NAMALWA (cell line): Measurements from ENCODE around the gene FCN2.

ENCODE experiments used
- DNase-seq: peaks from one replicate; pipeline ENCODE4 v3.0.0-alpha.2; 2015; ENCODE audit warnings: low spot score

Gene FCN2

DNA sequence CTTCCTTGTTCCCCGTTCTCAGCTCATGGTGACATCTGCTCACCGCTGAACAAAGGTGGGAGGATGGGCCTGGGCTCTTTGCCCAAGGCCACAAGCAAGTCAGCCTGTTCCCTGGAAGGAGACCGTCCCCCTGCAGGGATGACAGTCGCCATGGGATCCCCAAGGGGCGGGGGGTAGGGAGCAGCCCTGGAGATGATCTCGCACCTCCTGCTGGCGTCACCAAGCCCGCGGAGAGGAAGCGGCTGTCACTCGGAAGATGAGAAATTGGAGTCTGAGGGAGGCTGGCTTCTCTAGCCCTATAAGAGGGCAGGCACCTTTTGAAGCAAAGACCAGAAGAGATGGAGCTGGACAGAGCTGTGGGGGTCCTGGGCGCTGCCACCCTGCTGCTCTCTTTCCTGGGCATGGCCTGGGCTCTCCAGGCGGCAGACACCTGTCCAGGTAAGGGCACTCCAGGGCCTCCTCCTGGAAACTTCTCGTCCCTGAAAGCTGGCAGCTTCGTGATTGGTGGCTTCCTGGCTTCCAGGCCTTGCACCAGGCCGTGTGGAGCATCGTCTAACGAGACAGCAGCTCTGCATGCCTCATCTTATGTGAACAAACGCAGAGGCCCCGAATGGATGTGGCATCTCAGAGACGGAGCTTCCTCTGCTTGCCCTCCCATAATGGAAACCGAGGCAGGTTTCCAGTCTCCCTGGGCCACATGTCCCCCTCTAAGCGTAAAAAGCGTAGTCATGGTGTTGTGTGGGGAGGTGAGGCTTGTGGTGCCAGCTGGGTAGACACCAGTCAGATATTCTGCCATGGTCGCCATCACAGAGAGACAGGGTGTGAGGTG lies at the start of gene FCN2:
Gene FCN2 (plus strand): TSS at position 327 of the 829 bp plus-strand sequence. CDS start 12 bp downstream, at position 339.
- DNase-seq, result no peak

DNA sequence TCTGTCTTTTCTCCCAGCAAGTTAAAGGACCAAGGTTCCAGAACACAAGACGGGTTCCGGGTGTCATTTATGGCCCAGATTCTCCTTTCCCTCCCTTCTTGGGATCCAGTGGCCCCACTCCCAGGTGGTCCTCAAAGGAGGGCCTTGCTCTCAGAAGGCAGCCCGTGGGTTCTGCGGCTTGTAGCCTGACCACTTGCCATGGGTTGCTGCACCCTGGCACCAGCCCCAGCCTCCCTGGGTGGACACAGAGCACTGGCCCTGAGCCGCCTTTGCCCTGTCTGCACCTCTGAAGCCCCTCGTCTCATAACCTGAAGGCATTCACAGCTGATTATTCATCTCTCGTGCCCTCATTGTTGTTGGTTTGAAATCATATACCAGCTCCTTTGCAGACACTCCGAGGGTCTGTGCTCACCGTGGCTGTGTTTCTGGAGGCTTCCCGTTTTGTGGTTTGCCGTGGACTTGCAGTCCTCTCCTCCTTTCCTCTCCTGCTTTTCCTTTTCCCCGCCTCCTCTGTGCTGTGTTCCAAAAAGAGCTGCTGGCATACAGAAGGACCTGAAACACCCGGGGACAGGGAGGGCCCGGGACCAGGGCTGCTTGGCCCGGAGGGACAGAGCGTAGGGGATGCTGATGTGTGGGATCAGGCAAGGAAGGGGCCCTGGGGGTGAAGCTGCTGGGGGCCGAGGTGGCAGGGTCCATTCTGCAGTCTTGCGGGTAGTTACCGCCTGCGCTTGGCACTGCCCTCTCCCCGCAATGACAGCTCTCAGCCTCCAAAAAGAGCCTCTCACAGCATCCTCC lies 49.5 kb upstream of the FCN2 start:
- DNase-seq, result no peak

DNA sequence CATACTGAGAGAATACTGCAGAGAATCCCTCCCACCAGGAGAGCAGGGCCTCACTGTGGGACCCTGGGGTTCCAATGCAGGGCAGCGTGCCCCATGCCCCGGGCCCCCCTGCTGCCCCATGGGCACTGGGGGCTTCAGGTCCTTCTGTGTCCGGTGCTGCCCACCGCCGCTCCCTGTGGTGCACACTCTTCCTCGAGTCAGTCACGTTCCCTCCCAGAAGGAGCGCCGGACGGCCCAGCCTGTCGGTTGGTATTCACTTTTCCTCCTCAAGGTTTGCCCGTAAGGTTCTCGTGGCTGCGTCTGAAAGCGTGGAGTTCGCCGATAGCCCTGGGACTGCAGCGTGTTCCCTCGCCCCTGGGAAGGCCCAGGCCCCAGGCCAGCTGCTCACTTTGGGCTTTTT lies 48.1 kb upstream of the FCN2 start:
- DNase-seq, result no peak

GRCh38 chr9:134833294-134833880 lies 47.2 kb upstream of the FCN2 start:
- no peak for DNase-seq

- no peak for DNase-seq
Measured at GRCh38 chr9:134834217-134834956, 46.2 kb upstream of the FCN2 start.

- DNase-seq, result no peak
Measured at GRCh38 chr9:134834957-134835419, 45.6 kb upstream of the FCN2 start.

- no peak for DNase-seq
Measured at GRCh38 chr9:134835448-134835847, 45.2 kb upstream of the FCN2 start.

DNA sequence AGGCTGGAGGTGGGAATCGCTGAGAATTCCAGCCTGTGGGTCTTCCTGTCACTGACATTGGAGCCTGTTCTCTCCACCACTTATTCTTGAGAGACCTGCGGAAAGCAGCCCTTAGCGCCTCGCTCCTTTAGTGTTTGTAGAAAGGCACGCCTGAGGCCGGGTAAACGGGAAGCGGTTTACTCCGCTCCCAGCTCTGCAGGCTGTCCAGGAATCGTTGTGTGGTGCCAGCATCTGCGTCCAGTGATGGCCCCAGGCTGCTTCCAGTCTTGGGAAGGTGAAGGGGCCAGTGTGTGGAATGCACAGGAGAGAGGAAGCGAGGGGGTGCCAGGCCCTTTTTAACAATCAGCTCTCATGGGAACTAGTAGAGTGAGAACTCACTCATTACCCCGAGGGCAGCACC lies 44.6 kb upstream of the FCN2 start:
- no peak for DNase-seq

- no peak for DNase-seq
Measured at GRCh38 chr9:134836406-134836970, 44.1 kb upstream of the FCN2 start.

GRCh38 chr9:134837529-134837928 lies 43.1 kb upstream of the FCN2 start:
- DNase-seq, result no peak

GRCh38 chr9:134838651-134839454 lies 41.8 kb upstream of the FCN2 start:
- no peak for DNase-seq

- no peak for DNase-seq
Measured at GRCh38 chr9:134839455-134840125, 41.0 kb upstream of the FCN2 start.

- no peak for DNase-seq
Measured at GRCh38 chr9:134840511-134840910, 40.1 kb upstream of the FCN2 start.

DNA sequence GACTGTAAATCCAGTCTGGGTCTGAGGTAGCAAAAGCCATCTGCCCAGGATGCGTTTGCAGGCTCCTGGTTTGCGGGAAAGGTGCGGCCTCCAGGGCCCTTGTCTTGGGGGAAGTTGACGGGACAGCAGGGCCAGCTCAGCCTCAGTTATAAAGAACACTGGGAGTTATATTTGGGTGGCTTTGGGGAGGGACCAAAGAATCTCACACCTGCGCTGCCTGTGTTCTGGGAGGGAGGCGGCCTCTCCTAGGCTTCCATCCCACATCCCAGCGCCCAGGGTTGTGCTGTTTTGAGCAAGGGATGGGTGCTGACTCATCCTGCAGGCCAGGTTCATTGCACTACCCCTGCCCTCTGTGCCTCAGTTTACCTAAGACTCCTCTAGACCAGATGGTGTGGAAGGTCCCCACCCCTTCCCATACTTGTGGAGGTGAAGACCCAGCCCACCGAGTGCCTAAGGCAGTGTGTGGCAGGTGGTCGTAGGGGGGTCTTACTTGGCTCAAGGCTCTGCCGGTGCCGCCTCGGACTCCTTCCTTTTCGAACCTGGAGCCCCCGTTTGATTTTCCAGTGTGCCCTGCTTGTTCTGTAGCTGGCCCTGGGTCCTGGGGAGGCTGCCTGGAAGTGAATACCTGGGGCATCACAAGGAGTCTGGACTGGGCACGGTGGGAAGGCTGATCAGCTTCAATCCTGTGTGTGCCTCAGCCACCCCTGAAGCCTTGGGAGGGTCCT lies 39.3 kb upstream of the FCN2 start:
- DNase-seq, result no peak

- no peak for DNase-seq
Measured at GRCh38 chr9:134842321-134842720, 38.3 kb upstream of the FCN2 start.

GRCh38 chr9:134843740-134844139 lies 36.9 kb upstream of the FCN2 start:
- DNase-seq, result no peak

DNA sequence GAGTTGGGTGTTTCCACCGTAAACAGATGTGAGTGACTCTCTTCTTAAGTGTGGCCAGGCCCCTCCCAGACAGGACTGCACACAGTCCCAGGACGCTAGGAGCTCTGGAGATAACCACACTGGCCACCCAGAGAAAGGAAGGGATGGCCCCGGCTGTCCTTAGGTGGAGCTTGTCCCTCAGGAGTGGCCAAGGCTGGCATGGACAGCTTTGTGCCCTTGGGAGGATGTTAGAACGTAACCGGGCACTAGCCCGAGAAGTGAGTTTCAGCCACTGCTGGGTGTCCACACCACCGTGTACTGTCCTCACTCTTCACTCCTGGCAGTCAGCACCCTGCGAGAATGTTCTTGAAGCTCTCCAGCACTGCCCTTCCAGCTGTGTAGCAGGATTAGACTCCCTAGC lies 35.8 kb upstream of the FCN2 start:
- no peak for DNase-seq

DNA sequence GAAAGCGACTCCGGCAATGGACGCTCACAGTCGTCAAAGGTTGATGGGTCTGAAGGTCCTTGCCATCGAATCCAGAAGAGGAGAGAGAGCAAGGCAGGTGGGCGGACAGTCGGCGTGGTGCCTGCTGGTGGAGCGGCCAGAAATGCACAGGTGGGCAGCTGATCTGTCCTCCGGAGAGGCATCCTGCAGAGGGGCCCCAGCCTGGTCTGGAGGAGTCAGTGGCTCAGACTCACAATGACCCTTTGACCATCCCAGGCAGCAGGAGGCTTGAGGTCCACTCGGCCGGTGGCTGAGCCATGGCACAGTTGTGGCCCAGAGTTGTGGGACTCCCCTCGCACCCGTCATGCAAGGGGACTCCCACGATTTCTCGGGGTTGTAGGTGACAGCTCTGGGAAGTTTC lies 34.4 kb upstream of the FCN2 start:
- no peak for DNase-seq

GRCh38 chr9:134846699-134847098 lies 33.9 kb upstream of the FCN2 start:
- DNase-seq, result no peak

DNA sequence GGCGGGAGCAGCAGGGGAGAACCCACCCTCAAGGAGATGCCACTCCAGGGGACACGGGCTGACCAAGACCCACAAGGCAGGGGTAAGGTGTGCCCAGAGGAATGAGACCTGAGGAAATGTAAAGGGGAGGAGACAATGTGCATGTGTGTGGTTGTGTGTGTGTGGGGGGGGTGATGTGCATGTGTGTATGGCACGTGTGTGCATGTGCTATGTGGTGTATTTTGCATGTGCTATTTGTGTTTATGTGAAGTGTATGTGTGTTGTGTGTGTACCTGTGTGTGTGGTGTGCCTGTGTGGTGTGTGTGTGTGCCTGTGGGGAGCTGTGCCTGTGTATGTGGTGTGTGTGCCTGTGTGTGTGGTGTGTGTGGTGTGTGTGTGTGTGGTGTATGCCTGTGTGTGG lies 33.5 kb upstream of the FCN2 start:
- no peak for DNase-seq
